ENCODE data around the gene MISFA.
A peak's percentile ranks its signal among the peaks of the same experiment; 100 is the strongest.
"Not testable (repeated sequence)": the region's sequence is repeated elsewhere in the genome, so short reads cannot be mapped to it uniquely, and the experiment has no call there.

The MISFA gene

GRCh38 chr11:18599739-18600230 lies at the start of gene MISFA:
Gene MISFA (plus strand): TSS chr11:18599789. CDS start chr11:18599929, 140 bp downstream.
- no peak for DNase-seq

DNA sequence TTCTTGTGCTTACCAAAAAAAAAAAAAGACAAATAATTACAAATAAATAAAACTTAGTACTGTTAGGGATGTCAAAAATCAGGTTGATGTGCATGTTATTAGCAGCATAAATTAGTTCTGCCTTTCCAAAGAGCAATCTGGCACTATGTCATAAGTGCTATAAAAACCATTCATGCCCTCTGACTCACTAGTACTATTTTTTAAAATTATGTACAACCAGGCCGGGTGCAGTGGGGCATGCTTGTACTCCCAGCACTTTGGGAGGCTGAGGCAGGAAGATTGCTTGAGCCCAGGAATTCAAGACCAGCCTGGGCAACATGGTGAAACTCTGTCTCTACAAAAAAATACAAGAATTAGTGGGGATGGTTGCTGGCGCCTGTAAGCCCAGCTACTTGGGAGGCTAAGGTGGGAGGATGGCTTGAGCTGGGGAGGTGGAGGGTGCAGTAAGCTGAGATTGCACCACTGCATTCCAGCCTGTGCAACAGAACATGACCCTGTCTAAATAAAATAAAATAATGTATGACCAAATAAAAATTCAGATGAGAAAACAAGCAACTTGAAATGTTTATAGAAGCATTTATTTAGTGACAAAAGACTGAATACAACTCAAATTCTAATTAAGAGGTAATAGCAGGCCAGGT lies 36.4 kb upstream of the MISFA start:
- DNase-seq: no peak

- no peak for DNase-seq
These were observed 35.4 kb upstream of the MISFA start for GRCh38 chr11:18564149-18564548.

DNA sequence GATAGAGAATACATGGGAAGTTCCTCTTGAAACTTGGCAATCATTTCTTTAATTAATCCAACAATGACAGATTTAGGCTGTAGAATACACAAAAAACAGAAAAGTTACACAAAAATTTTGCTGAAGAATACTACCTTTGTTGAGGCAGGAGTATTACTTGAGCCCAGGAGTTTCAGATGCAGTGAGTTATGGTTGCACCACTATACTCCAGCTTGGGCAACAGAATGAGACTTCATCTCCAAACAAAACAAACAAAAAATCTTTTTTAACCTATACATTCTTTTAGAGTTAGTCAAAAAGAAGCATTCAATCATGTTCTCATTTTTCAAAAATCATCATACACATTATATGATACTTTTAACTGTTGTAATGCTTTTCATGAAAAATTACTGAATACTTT lies 33.2 kb upstream of the MISFA start:
- DNase-seq: no peak

DNA sequence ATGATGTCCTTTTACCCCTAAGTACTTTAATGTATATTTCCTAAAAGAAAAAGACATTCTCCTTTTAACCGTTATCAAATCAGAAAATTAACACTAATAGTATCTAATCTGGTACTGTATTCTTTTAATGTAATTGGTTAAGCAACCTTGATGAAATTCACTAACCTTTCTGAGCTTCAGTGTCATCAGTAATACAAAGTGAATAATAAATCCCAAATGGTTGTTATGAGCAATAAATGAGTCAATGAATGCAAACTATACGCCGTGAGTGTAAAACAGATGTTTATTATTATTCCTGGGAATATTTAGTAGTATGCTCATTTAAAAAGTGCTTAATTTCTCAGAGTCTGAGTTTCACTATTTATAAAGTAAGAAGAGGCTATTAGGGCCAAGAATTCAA lies 32.5 kb upstream of the MISFA start:
- DNase-seq: no peak

- DNase-seq: no peak
These were observed 24.2 kb upstream of the MISFA start for GRCh38 chr11:18575361-18575760.

DNA sequence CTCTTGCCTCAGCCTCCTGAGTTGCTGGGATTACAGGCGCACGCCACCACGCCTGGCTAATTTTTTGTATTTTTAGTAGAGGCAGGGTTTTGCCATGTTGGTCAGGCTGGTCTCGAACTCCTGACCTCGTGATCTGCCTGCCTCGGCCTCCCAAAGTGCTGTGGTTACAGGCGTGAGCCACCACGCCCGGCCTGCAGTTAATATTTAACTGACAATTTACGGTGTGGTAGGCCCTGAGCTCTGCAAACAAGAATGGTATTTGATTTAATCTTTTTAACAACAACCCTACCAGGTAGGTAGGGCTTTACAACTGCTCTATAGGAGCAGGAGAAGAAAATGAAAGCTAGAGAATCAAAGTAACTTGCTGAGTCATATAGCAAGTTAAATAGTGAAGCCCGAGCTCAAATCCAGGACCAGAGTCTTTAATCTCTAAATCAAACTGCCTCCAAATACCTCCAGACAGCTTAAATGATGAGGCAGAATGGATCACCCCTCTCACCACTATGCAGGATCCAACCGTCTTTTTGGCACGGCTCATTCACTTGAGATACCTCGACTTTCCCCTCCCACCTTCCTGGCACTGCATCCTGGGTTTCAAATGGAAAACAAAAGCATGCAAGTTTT lies 20.5 kb upstream of the MISFA start:
- no peak for DNase-seq

- DNase-seq: no peak
These were observed 19.3 kb upstream of the MISFA start for GRCh38 chr11:18580113-18580766.

- no peak for DNase-seq
These were observed 17.8 kb upstream of the MISFA start for GRCh38 chr11:18581825-18582224.

DNA sequence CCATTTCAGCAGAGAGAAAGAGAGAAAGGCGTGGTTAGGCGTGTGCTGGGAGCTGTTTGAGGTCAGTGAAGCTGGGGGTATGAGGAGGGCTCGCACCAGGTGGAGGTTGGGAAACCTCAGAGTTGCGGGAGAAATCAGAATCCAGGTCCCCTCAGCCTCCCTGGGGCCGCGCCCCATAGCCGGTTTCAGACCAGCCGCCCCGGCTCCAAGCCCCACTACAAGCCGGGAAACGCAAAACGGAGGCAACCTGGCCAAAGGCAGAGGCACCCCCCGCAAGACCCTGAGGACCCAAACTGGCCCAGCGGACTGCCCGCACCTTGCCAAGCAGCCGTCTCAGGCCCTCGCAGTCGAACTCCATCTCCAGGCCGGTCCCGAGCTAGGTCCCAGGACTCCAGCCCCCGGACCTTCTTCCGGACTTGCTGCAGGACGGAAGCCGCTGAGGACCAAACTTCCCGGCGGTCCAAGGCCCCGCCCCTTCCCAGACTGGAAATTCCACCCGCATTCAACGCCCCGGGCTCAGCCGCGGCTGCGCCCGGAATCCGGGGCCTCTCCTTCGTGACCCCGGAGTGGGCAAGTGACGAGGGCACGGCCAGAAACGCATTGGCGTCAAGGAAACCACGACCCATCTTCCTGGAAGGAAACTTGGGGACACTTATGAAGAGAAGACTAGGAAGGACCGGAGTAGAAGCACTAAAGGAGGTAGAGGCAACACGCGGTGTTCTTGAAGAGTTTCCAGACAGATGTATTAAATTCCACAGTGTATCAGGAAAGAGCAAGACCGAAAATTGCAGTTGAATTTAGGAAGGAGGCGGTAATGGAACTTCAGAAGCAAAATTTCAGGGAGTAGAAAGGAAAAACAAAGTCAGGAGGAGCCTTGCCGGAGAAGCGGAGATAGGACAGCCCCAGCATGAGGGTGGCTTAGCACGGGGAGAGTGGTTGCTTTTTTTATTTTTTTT lies 11.0 kb upstream of the MISFA start, which contains the start of gene UEVLD:
UEVLD (minus strand) TSS at position 438 of the 956 bp plus-strand sequence; CDS start at position 358, 80 bp downstream.
- peak; percentile 80 for DNase-seq

DNA sequence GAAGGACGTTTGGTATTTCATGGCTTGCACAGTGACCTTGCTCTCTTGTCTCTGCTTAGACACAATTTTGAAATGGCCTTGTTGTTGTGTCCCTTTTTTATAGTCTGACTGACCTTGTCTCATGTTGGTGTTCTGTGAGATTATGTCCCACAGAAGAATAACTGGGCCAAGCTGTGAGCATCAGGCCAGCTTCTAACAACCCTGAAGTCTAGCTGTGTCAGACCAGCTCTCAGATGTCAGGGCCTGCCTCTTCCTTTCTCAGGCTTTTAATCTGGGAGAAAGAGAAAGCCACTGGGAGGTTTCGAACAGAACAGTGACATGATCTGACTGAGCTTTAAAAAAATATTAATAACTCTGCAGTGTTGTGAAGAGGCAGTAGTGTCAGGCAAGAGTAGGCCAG lies 9.0 kb upstream of the MISFA start:
- DNase-seq: no peak

GRCh38 chr11:18594088-18594487 lies 5.5 kb upstream of the MISFA start:
- not testable (repeated sequence) for DNase-seq

- no peak for DNase-seq
These were observed 4.4 kb upstream of the MISFA start for GRCh38 chr11:18594999-18595749.

- no peak for DNase-seq
These were observed 1.5 kb downstream of the MISFA start for GRCh38 chr11:18600915-18601569.

GRCh38 chr11:18608376-18608775 lies 8.8 kb downstream of the MISFA start:
- peak; percentile 84 for DNase-seq

DNA sequence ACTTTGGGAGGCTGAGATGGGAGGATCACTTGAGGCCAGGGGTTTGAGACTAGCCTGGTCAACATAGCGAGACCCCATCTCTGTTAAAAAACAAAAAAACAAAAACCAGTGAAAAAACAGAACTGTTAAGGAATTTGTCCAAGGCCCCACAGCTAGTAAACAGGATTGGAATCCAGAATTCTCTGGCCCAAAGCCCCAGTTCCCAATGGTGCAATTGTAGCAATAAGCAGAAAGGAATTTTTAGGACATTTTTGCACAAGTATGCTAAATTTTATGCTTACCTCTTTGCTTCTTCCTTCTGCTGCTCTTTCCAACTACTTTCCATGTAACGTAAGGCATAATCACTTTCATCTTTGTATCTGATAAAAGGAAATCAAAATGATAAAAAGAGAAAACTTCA lies 11.6 kb downstream of the MISFA start:
- DNase-seq: no peak

GRCh38 chr11:18612394-18612793 lies 12.8 kb downstream of the MISFA start:
- DNase-seq: no peak

DNA sequence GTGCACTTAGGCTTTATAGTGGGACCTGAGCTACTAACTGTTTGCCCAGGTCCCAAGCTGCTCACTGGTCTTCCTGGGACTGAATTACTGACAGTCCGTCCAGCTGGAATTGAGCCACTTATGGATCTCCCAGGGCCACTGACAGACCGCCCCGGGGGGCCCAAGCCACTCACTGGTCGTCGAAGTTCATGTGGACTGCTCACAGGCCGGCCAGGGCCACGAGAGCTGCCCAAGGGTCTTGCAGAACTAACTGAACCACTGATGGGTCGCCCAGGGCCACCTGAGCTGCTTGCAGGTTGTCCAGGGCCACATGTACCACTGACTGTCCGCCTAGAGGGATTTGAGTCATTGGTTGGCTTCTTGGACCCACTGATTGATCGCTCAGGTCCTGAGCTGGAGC lies 15.1 kb downstream of the MISFA start:
- no peak for DNase-seq

DNA sequence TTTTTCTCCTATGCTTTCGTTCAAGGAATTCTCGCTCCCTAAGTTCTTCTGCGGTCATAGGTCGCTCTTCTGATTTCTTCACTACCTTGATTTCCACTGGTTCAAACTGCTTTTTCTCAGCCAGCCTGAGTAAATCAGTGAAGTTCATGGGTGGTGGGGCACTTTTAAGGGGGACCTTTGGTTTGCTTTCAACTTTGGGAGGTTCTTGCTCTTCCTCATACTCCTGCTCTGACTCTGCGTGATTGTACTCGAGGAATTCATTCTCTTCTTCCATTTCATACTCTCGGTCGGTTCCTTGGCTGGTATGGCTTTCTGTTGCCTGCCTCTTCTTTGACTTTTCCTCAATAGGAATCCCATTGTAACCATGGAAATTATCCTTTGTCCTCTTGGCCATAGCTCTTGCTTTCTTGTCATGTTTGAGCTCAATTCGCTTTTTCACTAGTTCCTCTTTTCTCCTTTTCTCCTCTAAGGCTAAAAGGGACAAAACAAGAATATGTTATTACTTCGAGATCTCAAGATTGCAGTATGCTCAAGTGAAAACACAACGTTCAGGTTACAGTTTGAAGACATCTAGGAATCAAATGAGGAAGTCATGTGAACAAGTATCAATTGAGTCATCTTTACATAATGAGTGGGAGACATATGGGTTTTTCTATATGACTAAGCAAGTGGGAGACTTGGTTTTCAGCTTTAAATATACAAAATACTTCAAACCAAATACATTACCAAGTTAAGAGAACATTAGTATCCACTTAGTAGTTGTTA lies 16.2 kb downstream of the MISFA start:
- no peak for DNase-seq

GRCh38 chr11:18617688-18618341 lies 18.2 kb downstream of the MISFA start:
- DNase-seq: no peak

All from DMS79 treated with DMSO at 0.1 percent for 48 hours (cell line).